D721Med (cell line): ENCODE data around the gene ANXA4.

ENCODE experiments used
- DNase-seq: peaks from one replicate; pipeline ENCODE4 v3.0.0; 2011; ENCODE audit warnings: low spot score; ENCODE audit not compliant: insufficient read length
- FAIRE-seq: peaks from 2 replicates; lab custom pipeline; 2011; peaks lifted over from hg19 to GRCh38; lab: Jason Lieb, UNC
- CTCF ChIP-seq: IDR thresholded peaks from 2 replicates; pipeline ENCODE4 v1.5.1; 2012; ENCODE audit warnings: mild to moderate bottlenecking, control low read depth; ENCODE audit not compliant: insufficient read depth; ENCODE audit errors: missing control alignments

Gene ANXA4

GRCh38 chr2:69721022-69721421 is 20.9 kb upstream of the ANXA4 start:
- TF ChIP-seq CTCF, result no peak
- DNase-seq (no peak), FAIRE-seq (no peak)

- TF ChIP-seq CTCF, result no peak
- DNase-seq (no peak), FAIRE-seq (no peak)
These were observed 18.1 kb upstream of the ANXA4 start for GRCh38 chr2:69723791-69724190.

GRCh38 chr2:69724540-69725159 is 17.3 kb upstream of the ANXA4 start:
- peak; percentile 39 for DNase-seq
- FAIRE-seq, result peak; percentile 87
- TF ChIP-seq CTCF, result peak; percentile 97

- FAIRE-seq, result no peak
- no peak for DNase-seq
- no peak for TF ChIP-seq CTCF
These were observed 16.1 kb upstream of the ANXA4 start for GRCh38 chr2:69725706-69726360.

- no peak for FAIRE-seq
- DNase-seq, result no peak
These were observed 12.7 kb upstream of the ANXA4 start for GRCh38 chr2:69729266-69729665.

GRCh38 chr2:69729781-69730180 is 12.2 kb upstream of the ANXA4 start:
- FAIRE-seq (no peak), DNase-seq (no peak)
- no peak for TF ChIP-seq CTCF

More at GRCh38 chr2:69729266-69729665, 12.7 kb upstream of the ANXA4 start:
- no peak for TF ChIP-seq CTCF
